SIG-M5 (cell line): ENCODE results near the gene MORN4.

Source experiments
- DNase-seq: peaks from one replicate; lab custom pipeline; 2025; lab: John Stamatoyannopoulos, UW

The MORN4 gene

DNA sequence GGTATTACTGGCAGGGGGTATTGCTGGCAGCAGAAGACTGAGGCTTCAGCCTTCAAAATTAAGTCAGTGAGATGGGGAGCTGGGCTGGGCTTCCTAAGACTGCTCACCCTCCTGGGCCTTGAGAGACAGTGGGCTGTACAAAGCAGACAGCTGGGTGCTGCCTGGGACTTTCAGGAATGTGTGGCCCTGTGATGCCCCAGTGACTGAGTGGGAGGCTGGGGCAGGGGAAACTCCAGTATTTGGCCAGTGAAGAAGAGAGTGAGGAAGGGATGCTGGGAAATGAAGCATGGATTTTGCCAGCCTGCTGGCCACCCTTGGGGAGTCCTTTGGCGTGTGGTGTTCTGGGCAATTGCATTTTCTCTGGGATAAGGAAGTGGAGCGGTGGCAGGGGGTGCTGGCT, 60.3 kb downstream of the MORN4 start:
- no peak for DNase-seq

DNA sequence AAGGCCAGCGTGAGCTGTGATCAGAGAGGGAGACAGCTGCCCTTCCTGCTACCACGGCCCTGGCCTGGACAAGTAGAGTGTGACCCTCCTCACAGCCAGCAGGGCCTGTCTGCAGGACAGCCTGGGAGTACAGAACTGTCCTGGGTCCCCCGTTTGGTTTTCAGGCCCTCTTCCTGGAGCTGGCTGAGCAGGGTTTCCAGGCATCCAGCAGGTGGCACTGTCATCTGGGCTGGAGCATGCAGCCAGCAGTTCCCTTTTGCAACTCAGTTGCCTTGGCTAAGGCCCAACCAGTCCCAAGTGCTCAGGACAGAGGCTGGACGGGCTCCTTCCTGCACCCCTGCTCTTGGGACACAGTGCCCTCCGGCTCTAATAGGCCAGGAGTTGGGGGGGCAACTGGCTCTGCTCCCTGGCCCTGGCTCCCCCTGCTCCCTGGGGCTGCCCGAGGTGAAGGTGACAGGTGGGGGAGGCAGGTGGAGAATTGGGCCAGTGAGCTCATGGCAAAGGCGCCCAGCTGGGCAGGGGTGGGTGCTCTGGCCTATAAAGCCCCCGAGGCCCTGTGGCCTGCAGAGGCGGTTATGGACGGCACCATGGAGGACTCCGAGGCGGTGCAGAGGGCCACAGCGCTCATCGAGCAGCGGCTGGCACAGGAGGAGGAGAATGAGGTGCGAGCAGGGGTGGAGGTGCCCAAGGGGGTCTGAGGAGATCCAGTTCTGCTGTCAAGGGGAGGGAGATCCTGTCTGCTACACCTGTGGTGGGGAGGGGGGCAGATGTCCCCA, 60.9 kb downstream of the MORN4 start, which contains the start of gene ANKRD2:
Gene ANKRD2, plus strand, starts transcription at position 566 of the 776 bp plus-strand sequence. Its CDS starts 10 bp downstream, at position 576.
- DNase-seq = no peak

DNA sequence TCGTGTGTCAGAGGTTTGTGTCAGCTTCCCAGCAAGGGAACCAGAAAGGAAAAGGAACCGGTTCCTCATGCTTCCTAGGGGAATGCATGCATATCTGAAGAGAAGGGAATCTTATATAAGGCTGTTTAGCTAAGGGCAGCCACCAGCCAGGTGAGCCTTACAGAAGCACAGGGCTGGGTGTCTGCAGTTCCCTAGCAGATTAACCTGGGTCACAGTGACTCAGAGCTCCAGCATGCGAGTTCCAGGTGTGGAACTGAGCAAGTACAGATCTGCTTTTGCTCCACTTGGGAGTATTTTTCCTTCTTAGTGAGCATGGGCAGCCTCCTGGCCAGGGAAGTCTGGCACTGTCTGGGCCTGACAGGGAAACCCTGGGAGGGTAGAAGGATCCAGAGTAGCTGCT, 61.7 kb downstream of the MORN4 start:
- DNase-seq = no peak

DNA sequence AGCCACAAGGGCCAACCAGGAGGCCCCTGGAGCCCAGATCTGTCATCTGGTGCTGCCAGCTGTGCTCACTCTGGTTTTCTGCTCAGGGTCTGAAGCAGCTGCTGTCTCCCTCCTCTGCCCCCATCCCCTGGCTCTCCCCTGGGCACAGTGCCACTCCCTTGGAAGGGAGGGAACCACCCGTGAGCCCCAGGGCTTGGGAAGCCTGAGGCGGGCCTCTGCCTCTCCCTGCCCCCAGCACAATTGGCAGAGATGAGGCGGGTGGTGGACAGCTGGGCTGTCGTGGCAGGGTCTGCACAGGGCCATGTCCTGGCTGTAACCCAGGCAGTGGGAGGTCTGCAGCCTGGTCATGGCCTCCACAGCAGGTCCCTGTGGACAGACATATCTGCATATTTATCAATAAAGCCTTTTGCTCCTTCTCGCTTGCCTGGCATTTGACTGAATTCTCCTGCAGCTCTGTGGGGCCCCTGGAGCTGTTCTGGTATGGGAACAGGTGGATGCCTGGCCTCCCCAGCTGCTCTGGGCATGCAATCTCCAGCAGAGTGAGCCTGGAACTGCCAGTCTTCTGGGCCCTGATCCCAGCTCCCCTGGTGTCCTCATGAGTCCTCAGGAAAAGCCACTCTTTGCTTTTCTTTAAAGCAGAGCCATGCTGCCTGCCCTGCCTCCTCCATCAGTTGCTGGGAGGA, 62.4 kb downstream of the MORN4 start:
- DNase-seq = no peak

DNA sequence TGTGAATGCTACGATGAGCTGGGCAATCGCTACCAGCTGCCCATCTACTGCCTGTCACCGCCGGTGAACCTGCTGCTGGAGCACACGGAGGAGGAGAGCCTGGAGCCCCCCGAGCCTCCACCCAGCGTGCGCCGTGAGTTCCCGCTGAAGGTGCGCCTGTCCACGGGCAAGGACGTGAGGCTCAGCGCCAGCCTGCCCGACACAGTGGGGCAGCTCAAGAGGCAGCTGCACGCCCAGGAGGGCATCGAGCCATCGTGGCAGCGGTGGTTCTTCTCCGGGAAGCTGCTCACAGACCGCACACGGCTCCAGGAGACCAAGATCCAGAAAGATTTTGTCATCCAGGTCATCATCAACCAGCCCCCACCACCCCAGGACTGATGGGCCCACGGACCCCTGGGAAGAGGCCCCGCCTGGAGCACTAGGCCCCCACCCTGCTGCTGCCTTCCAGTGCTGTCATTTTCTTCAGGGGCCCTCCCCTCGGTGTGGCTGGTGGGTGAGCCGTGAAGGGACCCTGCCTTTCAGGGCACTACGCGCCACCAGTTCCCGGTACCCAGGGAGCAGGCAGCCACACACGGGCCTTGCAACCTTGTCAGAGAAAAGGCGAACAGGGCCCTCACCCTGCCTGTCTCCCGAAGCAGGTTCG, 63.0 kb downstream of the MORN4 start:
- DNase-seq = no peak

DNA sequence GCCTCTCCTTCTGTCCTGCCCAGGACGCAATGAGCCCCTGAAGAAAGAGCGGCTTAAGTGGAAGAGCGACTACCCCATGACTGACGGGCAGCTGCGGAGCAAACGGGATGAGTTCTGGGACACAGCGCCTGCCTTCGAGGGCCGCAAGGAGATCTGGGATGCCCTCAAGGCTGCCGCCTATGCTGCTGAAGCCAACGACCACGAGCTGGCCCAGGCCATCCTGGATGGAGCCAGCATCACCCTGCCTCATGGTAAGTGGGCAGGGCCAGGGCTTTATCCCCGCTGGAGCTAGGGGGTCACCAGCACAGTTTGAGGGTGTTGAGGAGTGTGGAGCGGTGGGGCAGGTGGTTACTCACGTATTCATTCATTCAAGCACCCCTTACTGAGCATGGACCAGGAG, 65.4 kb downstream of the MORN4 start:
- DNase-seq = no peak

DNA sequence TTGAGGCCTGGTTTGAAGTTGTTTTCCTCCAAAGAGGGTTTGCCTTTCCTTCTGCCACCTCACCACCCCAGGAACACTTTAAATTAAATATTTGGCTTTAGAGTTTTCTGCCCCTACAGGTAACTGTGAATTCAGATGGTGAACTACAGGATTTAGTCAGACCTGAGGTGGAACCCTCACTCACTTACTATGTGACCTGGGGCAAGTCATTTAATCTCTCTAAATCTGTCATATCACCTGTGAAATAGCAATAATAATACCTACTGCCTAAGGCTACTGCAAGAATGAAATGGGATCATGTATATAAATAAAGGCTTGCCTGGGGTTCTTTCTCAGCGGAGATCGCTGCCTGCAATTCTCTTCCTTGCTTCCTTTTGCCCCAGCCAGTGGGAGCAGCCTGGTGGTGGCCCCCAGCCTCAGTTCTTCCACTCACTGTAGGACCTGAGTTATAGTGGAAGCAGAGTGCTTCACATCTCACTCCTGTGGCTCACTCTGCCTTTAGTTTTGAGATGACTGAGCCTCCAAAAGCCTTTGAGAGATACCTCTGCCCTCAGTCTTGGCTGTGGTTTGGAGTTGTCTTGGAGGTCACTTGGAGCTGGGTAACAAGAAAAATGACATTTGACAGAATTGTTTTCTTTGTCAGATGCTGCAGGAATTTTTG, 66.8 kb downstream of the MORN4 start:
- no peak for DNase-seq

DNA sequence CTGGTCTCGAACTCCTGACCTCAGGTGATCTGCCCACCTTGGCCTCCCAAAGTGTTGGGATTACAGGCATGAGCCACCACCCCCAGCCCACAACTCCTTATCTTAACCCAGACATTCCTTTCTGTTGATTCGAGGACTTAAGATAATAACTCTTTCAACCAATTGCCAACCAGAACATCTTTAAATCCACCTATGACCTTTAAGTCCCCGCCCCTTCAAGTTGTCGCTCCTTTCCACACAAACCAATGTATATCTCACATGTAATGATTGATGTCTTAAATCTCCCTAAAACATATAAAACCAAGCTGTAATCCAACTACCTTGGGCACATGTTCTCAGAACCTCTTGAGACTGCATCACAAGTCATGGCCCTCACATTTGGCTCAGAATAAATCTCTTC, 68.5 kb downstream of the MORN4 start:
- DNase-seq = no peak
